Activated T-cell treated with anti-CD3 and anti-CD28 coated beads, Interleukin-2, amount 50 U/mL, for 24 hours (primary cell): Measurements from ENCODE around the gene SLA2.
"Not testable (repeated sequence)": the region's sequence is repeated elsewhere in the genome, so short reads cannot be mapped to it uniquely, and the experiment has no call there.

Source experiments
- DNase-seq: peaks from one replicate; pipeline ENCODE4 v3.0.0-alpha.2; 2020
- H3K27ac Mint-ChIP-seq: 2 replicates; pipeline ENCODE4 v1.8.0; 2020; ENCODE audit warnings: mild to moderate bottlenecking, mixed read lengths
- H3K27me3 Mint-ChIP-seq: 2 replicates; pipeline ENCODE4 v1.8.0; 2020; ENCODE audit warnings: mixed read lengths
- H3K36me3 Mint-ChIP-seq: 2 replicates; pipeline ENCODE4 v1.8.0; 2020; ENCODE audit warnings: low read depth, mixed read lengths
- H3K4me1 Mint-ChIP-seq: 2 replicates; pipeline ENCODE4 v1.8.0; 2020; ENCODE audit warnings: low read depth, mixed read lengths
- H3K4me3 Mint-ChIP-seq: 2 replicates; pipeline ENCODE4 v1.8.0; 2020; ENCODE audit warnings: mild to moderate bottlenecking, moderate library complexity, mixed read lengths
- H3K9me3 Mint-ChIP-seq: 2 replicates; pipeline ENCODE4 v1.8.0; 2020; ENCODE audit warnings: mixed read lengths

SLA2 gene

DNA sequence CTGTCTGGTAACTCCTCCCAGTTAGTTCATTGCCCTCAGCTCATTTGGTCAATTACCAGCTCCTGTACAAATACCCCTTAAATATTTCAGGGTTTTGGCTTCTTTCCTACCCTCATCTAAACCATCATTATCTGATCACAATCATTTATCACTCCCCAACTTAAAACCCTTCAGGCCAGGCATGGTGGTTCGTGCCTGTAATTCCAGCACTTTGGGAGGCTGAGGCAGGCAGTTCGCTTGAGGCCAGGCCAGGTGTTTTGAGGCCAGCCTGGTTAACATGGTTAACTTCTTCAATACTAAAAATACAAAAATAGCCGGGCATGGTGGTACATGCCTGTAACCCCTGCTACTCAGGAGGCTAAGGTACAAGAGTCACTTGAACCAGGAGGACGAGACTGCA lies 63.2 kb downstream of the SLA2 start:
- peak overlapping the region; percentile 85 for H3K27ac Mint-ChIP-seq
- peaks cover 45% of the 10 kb centered on the region for H3K4me1 Mint-ChIP-seq
- no peaks in the 10 kb centered on the region for H3K27me3 Mint-ChIP-seq
- H3K36me3 Mint-ChIP-seq: peaks cover 91% of the 10 kb centered on the region
- no peak for DNase-seq
- H3K9me3 Mint-ChIP-seq: no peaks in the 10 kb centered on the region
- no peak overlapping the region for H3K4me3 Mint-ChIP-seq

GRCh38 chr20:36582322-36582721 lies 63.7 kb downstream of the SLA2 start:
- H3K9me3 Mint-ChIP-seq: no peaks in the 10 kb centered on the region
- no peak for DNase-seq
- no peaks in the 10 kb centered on the region for H3K27me3 Mint-ChIP-seq
- peaks cover 91% of the 10 kb centered on the region for H3K36me3 Mint-ChIP-seq
- H3K27ac Mint-ChIP-seq: peak overlapping the region; percentile 85
- H3K4me3 Mint-ChIP-seq: no peak overlapping the region
- H3K4me1 Mint-ChIP-seq: peaks cover 40% of the 10 kb centered on the region

DNA sequence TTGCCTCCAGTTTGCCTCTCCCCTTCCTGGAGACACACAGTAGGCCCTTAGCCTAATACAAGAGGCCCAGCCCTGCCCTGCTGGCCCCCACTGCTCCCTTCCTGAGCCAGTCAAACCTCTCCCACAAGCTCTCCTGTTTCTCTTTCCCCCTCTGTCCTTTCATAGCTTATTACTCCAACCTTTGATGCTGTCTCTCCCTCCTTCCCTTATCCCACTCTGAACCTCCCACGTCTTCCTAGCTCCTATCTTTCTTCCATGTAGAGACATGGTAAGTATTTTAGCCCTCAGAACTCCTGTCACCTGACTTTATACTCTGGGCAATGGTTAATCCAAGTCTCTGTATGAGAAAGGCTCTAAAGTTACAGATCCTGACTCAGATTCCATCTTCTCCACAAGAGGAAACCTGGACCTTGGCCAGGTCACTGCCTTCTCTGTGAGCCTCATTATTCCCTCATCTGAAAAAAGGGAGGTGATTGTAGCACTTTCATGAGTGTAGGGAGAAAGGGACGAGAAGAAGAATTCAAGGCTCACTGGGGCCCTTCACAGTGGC lies 65.9 kb downstream of the SLA2 start:
- H3K27ac Mint-ChIP-seq: peak overlapping the region; percentile 70
- no peak for DNase-seq
- H3K9me3 Mint-ChIP-seq: no peaks in the 10 kb centered on the region
- no peaks in the 10 kb centered on the region for H3K27me3 Mint-ChIP-seq
- peaks cover 45% of the 10 kb centered on the region for H3K4me1 Mint-ChIP-seq
- no peak overlapping the region for H3K4me3 Mint-ChIP-seq
- H3K36me3 Mint-ChIP-seq: peaks cover 87% of the 10 kb centered on the region

- Mint-ChIP-seq H3K9me3 (no peaks in the 10 kb centered on the region), H3K27me3 (no peaks in the 10 kb centered on the region), H3K4me3 (no peak overlapping the region), H3K27ac (peak overlapping the region; percentile 40), H3K36me3 (peaks cover 82% of the 10 kb centered on the region), H3K4me1 (peaks cover 48% of the 10 kb centered on the region)
- DNase-seq: no peak
Measured at GRCh38 chr20:36578356-36579041, 67.5 kb downstream of the SLA2 start.

- Mint-ChIP-seq H3K27ac (peak overlapping the region; percentile 94), H3K9me3 (no peaks in the 10 kb centered on the region), H3K4me1 (peaks cover 53% of the 10 kb centered on the region), H3K36me3 (peaks cover 59% of the 10 kb centered on the region), H3K4me3 (peak overlapping the region; percentile 89), H3K27me3 (no peaks in the 10 kb centered on the region)
- DNase-seq: no peak
Measured at GRCh38 chr20:36576081-36576445, 69.9 kb downstream of the SLA2 start.

GRCh38 chr20:36574366-36575135 lies 71.4 kb downstream of the SLA2 start:
- DNase-seq: peak; percentile 71
- H3K9me3 Mint-ChIP-seq: no peaks in the 10 kb centered on the region
- peak overlapping the region; percentile 89 for H3K4me3 Mint-ChIP-seq
- H3K36me3 Mint-ChIP-seq: peaks cover 46% of the 10 kb centered on the region
- H3K27me3 Mint-ChIP-seq: no peaks in the 10 kb centered on the region
- peak overlapping the region; percentile 94 for H3K27ac Mint-ChIP-seq
- peaks cover 45% of the 10 kb centered on the region for H3K4me1 Mint-ChIP-seq

DNA sequence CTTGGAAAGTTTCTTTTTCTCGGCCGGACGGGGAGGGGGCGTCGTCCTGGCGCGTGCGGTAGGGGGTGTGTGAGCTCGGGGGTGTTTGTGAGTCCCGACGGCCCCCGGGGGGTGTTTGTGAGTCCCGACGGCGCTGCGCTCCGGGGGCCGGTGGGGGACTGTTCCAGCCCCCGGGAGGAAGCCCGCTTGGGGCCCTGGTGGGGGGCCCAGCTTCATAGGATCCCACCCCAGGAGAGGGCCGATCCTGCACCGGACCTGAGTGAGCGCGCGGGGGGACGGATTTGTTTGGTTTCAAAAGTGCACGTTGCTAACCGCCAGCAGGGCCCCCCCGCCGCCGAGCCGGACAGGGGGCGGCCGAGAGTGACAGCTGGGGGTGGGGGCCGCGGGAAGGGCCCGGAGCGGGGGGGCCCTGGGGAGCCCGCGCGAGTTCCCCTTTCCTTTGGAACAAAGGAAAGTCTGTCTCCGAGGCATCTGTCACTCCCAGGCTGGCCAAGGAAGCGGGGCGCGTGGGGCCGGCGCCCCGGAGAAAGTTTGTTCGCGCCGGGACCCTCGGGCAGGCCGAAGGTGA lies 72.1 kb downstream of the SLA2 start:
- H3K9me3 Mint-ChIP-seq: no peaks in the 10 kb centered on the region
- H3K27me3 Mint-ChIP-seq: no peaks in the 10 kb centered on the region
- H3K4me3 Mint-ChIP-seq: peak overlapping the region; percentile 89
- peaks cover 39% of the 10 kb centered on the region for H3K36me3 Mint-ChIP-seq
- DNase-seq: peak; percentile 63
- peak overlapping the region; percentile 75 for H3K27ac Mint-ChIP-seq
- H3K4me1 Mint-ChIP-seq: peaks cover 44% of the 10 kb centered on the region

DNA sequence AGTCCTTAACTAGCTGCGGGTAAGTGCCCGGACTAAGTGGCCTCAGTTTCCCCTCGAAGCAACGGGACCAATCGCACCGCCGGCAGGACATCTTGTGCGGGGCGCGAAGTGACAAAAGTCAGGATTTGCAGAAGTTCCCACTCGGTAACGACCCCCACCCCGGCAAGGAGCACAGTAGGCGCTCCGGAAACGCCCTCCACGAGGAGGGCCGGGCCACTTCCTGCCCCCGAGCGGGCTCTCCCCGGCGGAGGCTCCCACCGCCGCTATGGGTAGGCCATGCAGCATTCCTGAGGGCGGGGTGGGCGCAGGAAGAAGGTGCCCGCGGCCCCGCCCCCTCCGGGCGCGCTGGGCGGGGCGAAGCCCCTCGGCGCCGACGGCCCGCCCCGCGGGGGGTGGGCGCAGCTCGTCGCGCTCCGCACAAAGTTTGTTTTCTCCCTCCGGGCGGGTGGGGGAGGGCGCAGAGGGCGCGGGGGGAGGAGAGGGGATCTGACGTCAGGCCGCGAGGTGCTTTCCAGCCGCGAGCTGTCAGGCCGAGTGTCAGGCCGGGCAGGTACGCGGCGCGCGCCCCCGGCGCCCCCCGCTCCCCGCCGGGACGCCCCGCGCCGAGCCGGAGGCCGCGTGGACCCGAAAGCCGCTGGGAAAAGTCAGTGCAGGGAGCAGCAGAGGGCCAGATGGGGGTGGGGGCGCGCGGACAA lies 72.7 kb downstream of the SLA2 start, which contains the start of gene TGIF2:
TSS of gene TGIF2 (plus strand) at position 495 of the 695 bp plus-strand sequence. CDS start 5,178 bp downstream, outside the sequence.
- peak; percentile 93 for DNase-seq

GRCh38 chr20:36572701-36573102 lies 73.3 kb downstream of the SLA2 start:
- Mint-ChIP-seq H3K36me3 (peaks cover 27% of the 10 kb centered on the region), H3K9me3 (no peaks in the 10 kb centered on the region), H3K27me3 (no peaks in the 10 kb centered on the region), H3K27ac (peak overlapping the region; percentile 99), H3K4me3 (peak overlapping the region; percentile 86), H3K4me1 (peaks cover 39% of the 10 kb centered on the region)
- DNase-seq: no peak

More for the DNA sequence above, 72.7 kb downstream of the SLA2 start, which contains the start of gene TGIF2:
- H3K9me3 Mint-ChIP-seq: no peaks in the 10 kb centered on the region
- no peaks in the 10 kb centered on the region for H3K27me3 Mint-ChIP-seq
- H3K4me1 Mint-ChIP-seq: peaks cover 39% of the 10 kb centered on the region
- peaks cover 33% of the 10 kb centered on the region for H3K36me3 Mint-ChIP-seq
- H3K27ac Mint-ChIP-seq: peak within 1 kb of the TSS; percentile 99
- H3K4me3 Mint-ChIP-seq: peak within 1 kb of the TSS; percentile 89

- Mint-ChIP-seq H3K27me3 (no peaks in the 10 kb centered on the region), H3K9me3 (no peaks in the 10 kb centered on the region), H3K4me1 (peaks cover 39% of the 10 kb centered on the region), H3K4me3 (peak overlapping the region; percentile 86), H3K36me3 (peaks cover 23% of the 10 kb centered on the region), H3K27ac (peak overlapping the region; percentile 99)
- no peak for DNase-seq
Measured at GRCh38 chr20:36571564-36572504, 74.2 kb downstream of the SLA2 start.

GRCh38 chr20:36569847-36570429 lies 76.1 kb downstream of the SLA2 start:
- Mint-ChIP-seq H3K4me3 (no peak overlapping the region), H3K9me3 (peaks cover 2% of the 10 kb centered on the region), H3K4me1 (peaks cover 22% of the 10 kb centered on the region), H3K27ac (no peak overlapping the region), H3K36me3 (peaks cover 6% of the 10 kb centered on the region), H3K27me3 (no peaks in the 10 kb centered on the region)
- no peak for DNase-seq

GRCh38 chr20:36565520-36565919 lies 80.5 kb downstream of the SLA2 start:
- H3K4me1 Mint-ChIP-seq: peaks cover 3% of the 10 kb centered on the region
- peaks cover 5% of the 10 kb centered on the region for H3K9me3 Mint-ChIP-seq
- no peak overlapping the region for H3K4me3 Mint-ChIP-seq
- H3K36me3 Mint-ChIP-seq: peaks cover 3% of the 10 kb centered on the region
- H3K27ac Mint-ChIP-seq: no peak overlapping the region
- no peak for DNase-seq
- no peaks in the 10 kb centered on the region for H3K27me3 Mint-ChIP-seq

DNA sequence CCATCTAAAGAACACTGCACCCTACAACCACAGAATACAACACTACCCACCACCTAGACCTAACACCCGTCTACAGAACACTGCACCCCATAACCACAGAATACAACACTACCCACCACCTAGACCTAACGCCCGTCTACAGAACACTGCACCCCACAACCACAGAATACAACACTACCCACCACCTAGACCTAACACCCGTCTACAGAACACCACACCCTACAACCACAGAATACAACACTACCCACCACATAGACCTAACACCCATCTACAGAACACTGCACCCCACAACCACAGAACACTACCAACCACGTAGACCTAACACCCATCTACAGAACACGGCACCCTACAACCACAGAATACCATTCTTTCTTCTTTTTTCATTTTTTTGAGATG lies 81.3 kb downstream of the SLA2 start:
- not testable (repeated sequence) for DNase-seq, H3K4me3 Mint-ChIP-seq, H3K36me3 Mint-ChIP-seq, H3K27ac Mint-ChIP-seq, H3K27me3 Mint-ChIP-seq, H3K4me1 Mint-ChIP-seq, H3K9me3 Mint-ChIP-seq
